ENCODE measurements around the gene TTBK2.

TTBK2 gene

DNA sequence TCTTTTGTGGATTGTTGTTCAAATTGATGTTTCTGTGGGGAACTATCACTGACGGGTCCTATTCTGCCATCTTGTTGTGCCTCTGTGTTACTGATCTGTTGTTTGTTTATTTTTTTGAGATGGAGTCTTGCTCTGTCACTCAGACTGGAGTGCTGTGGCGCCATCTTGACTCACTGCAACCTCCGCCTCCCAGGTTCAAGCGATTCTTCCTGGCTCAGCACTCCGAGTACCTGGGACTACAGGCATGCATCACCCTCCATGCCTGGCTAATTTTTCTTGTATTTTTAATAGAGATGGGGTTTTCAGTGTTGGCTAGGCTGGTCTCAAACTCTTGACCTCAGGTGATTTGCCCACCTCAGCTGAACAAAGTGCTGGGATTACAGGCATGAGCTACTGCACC is 215.2 kb downstream of the TTBK2 start:
- Histone ChIP-seq H3K9me3 (ENCODE audit: severe bottlenecking) (no peaks in the 10 kb centered on the region), H3K4me1 (ENCODE audit: insufficient read depth, poor library complexity, severe bottlenecking) (no peaks in the 10 kb centered on the region), H3K27me3 (ENCODE audit: insufficient read depth, poor library complexity, severe bottlenecking) (no peaks in the 10 kb centered on the region), H3K4me3 (ENCODE audit: severe bottlenecking) (no peak overlapping the region), H3K27ac (ENCODE audit: poor library complexity, severe bottlenecking) (no peak overlapping the region), H3K36me3 (ENCODE audit: low read depth) (no peaks in the 10 kb centered on the region)
- ATAC-seq (ENCODE audit: low read depth) (no peak), DNase-seq (ENCODE audit: low spot score) (no peak)
- TF ChIP-seq, protein P1, sequence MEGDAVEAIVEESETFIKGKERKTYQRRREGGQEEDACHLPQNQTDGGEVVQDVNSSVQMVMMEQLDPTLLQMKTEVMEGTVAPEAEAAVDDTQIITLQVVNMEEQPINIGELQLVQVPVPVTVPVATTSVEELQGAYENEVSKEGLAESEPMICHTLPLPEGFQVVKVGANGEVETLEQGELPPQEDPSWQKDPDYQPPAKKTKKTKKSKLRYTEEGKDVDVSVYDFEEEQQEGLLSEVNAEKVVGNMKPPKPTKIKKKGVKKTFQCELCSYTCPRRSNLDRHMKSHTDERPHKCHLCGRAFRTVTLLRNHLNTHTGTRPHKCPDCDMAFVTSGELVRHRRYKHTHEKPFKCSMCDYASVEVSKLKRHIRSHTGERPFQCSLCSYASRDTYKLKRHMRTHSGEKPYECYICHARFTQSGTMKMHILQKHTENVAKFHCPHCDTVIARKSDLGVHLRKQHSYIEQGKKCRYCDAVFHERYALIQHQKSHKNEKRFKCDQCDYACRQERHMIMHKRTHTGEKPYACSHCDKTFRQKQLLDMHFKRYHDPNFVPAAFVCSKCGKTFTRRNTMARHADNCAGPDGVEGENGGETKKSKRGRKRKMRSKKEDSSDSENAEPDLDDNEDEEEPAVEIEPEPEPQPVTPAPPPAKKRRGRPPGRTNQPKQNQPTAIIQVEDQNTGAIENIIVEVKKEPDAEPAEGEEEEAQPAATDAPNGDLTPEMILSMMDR (IDR thresholded peaks at IDR 0.05; ENCODE audit: poor library complexity, severe bottlenecking), result no peak

DNA sequence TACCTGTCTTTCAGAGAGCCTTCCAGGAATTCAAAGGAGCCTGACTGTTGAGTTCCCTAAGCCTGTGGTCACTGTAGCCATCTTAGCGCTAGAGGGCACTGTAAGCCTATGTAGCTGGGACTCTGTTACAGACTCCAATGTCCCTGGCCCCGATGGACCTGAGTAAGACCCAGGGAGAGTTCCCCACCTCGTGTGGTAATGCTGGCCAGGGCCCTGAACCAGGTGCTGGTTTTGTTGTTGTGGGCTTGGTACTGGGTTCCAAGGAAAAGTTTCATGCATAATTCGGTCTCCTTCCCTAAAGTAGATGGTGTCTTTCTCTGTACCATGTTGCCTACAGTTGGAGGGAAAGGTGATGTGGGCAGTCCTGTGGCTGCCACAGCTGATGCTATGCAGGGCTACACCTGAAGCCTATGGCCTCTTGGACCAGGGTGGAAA is 216.1 kb downstream of the TTBK2 start:
- no peaks in the 10 kb centered on the region for H3K36me3 ChIP-seq (ENCODE audit: low read depth)
- H3K27ac ChIP-seq (ENCODE audit: poor library complexity, severe bottlenecking), result no peak overlapping the region
- peak; percentile 99 for ATAC-seq (ENCODE audit: low read depth)
- H3K9me3 ChIP-seq (ENCODE audit: severe bottlenecking), result no peaks in the 10 kb centered on the region
- H3K4me3 ChIP-seq (ENCODE audit: severe bottlenecking), result no peak overlapping the region
- TF ChIP-seq, protein P1 (IDR thresholded peaks at IDR 0.05; ENCODE audit: poor library complexity, severe bottlenecking), result peak; percentile 99
- DNase-seq (ENCODE audit: low spot score), result no peak
- H3K27me3 ChIP-seq (ENCODE audit: insufficient read depth, poor library complexity, severe bottlenecking), result no peaks in the 10 kb centered on the region
- no peaks in the 10 kb centered on the region for H3K4me1 ChIP-seq (ENCODE audit: insufficient read depth, poor library complexity, severe bottlenecking)

DNA sequence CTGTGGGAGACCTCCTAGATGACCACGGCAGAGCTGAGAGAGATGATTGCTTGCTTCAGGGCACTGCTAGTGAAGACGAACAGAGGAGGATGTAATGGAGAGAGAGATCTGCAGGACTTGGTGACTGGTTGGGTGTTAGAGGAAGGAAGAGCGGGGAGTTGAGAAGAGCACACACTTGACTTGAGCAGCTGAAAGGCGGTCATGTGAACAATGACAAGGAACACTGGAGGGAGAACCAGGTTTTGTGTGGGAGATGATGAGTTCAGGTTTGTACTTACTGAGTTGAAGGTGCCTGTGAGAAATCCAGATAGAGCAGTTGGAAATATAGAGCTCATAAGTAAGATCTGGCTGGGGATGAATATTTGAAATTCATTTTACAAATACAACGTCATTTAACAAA is 224.0 kb downstream of the TTBK2 start:
- DNase-seq (ENCODE audit: low spot score), result no peak
- TF ChIP-seq, protein P1 (IDR thresholded peaks at IDR 0.05; ENCODE audit: poor library complexity, severe bottlenecking), result no peak

DNA sequence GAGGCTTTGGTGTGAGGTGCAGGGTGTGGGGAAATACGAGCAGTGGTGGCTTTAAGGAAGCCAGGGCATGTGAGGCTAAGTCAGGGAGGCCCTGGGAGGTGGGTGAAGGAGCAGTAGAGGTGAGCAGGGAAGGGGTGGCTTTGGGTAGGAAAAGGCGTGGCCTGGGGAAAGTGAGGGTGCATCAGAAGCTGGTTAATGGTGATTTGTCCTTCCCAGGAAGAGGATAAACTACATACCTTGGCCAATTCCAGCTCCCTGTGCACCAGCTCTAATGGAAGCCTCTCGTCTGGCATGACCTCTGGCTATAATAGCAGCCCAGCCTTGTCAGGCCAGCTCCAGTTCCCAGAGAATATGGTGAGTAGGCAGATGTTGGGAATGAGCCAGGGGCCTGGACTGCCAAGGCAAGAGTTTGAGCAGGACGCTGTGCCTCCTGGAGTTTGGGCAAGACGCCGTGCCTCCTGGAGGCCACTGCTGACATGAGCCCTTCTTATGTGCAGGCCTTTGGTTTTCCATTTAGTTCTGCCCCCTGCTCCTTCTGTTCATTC is 225.0 kb downstream of the TTBK2 start:
- TF ChIP-seq, protein P1 (IDR thresholded peaks at IDR 0.05; ENCODE audit: poor library complexity, severe bottlenecking), result no peak
- no peaks in the 10 kb centered on the region for H3K4me1 ChIP-seq (ENCODE audit: insufficient read depth, poor library complexity, severe bottlenecking)
- no peaks in the 10 kb centered on the region; the same call in 1 of the 2 replicates for H3K36me3 ChIP-seq (ENCODE audit: low read depth)
- H3K4me3 ChIP-seq (ENCODE audit: severe bottlenecking), result no peak overlapping the region
- peak; percentile 17; the same call in 1 of the 3 replicates for ATAC-seq (ENCODE audit: low read depth)
- no peaks in the 10 kb centered on the region for H3K27me3 ChIP-seq (ENCODE audit: insufficient read depth, poor library complexity, severe bottlenecking)
- H3K9me3 ChIP-seq (ENCODE audit: severe bottlenecking), result no peaks in the 10 kb centered on the region
- DNase-seq (ENCODE audit: low spot score), result no peak
- no peak overlapping the region for H3K27ac ChIP-seq (ENCODE audit: poor library complexity, severe bottlenecking)

More for the DNA sequence above, 224.0 kb downstream of the TTBK2 start:
- no peak for ATAC-seq (ENCODE audit: low read depth)
- no peaks in the 10 kb centered on the region for H3K27me3 ChIP-seq (ENCODE audit: insufficient read depth, poor library complexity, severe bottlenecking)
- no peaks in the 10 kb centered on the region for H3K9me3 ChIP-seq (ENCODE audit: severe bottlenecking)
- H3K4me3 ChIP-seq (ENCODE audit: severe bottlenecking), result no peak overlapping the region
- no peaks in the 10 kb centered on the region; the same call in 1 of the 2 replicates for H3K36me3 ChIP-seq (ENCODE audit: low read depth)
- no peak overlapping the region for H3K27ac ChIP-seq (ENCODE audit: poor library complexity, severe bottlenecking)
- no peaks in the 10 kb centered on the region for H3K4me1 ChIP-seq (ENCODE audit: insufficient read depth, poor library complexity, severe bottlenecking)

DNA sequence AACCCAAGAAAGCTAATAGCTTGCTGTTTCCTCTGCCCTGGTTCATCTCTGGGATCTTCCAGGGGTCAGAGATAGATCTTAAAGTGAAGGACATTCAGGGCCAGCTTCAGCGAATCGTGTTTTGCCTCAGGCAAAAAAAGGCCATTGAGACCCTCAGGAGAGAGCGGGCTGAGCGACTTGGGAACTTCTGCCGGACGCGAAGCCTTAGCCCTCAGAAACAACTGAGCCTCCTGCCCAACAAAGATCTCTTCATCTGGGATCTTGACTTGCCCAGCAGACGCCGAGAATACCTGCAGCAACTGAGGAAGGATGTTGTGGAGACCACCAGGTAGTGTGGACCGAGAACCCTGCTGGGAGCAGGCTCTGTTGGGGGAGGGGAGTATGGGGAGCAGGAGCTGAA is 226.2 kb downstream of the TTBK2 start:
- DNase-seq (ENCODE audit: low spot score) (no peak), ATAC-seq (ENCODE audit: low read depth) (no peak)
- no peaks in the 10 kb centered on the region for H3K4me1 ChIP-seq (ENCODE audit: insufficient read depth, poor library complexity, severe bottlenecking)
- H3K36me3 ChIP-seq (ENCODE audit: low read depth), result no peaks in the 10 kb centered on the region; the same call in 1 of the 2 replicates
- H3K27me3 ChIP-seq (ENCODE audit: insufficient read depth, poor library complexity, severe bottlenecking), result no peaks in the 10 kb centered on the region
- no peaks in the 10 kb centered on the region for H3K9me3 ChIP-seq (ENCODE audit: severe bottlenecking)
- no peak overlapping the region for H3K27ac ChIP-seq (ENCODE audit: poor library complexity, severe bottlenecking)
- TF ChIP-seq, protein P1 (IDR thresholded peaks at IDR 0.05; ENCODE audit: poor library complexity, severe bottlenecking), result no peak
- H3K4me3 ChIP-seq (ENCODE audit: severe bottlenecking), result no peak overlapping the region
